Natural killer cell (primary cell): ENCODE results near the gene LDB2. TPM values are rescaled to one million over a fixed set of nuclear protein-coding genes. Genes with fewer than 3 reads are reported as not detected.

ENCODE experiments used
- ATAC-seq, 3 donors: fragments of 150-1000 bp in 2 of 3; fragments of 200-7000 bp in 1 of 3; cut with Tn5 transposase; 1 replicate in 1 of 3; 2 replicates in 2 of 3; pipeline ENCODE4 v1.10.0; 2021; ENCODE audit warnings: mild to moderate bottlenecking in 2 of 3, moderate library complexity in 2 of 3
- DNase-seq, 2 donors: peaks; one replicate each; pipeline versions ENCODE4 v3.0.0 to v3.0.0-alpha.2; 2013 to 2021; ENCODE audit warnings: mixed read lengths in 1 of 2
- H3K27ac ChIP-seq: one replicate; pipeline ENCODE4 v1.5.1; 2013; ENCODE audit warnings: mild to moderate bottlenecking, low read length
- H3K27me3 ChIP-seq: one replicate; pipeline ENCODE4 v1.6.1; 2013; ENCODE audit warnings: low read length; ENCODE audit not compliant: control insufficient read depth, insufficient read depth
- H3K36me3 ChIP-seq: one replicate; pipeline ENCODE4 v1.6.1; 2013; ENCODE audit warnings: low read length; ENCODE audit not compliant: control insufficient read depth, insufficient read depth
- H3K4me1 ChIP-seq: one replicate; pipeline ENCODE4 v1.6.1; 2013; ENCODE audit warnings: low read length; ENCODE audit not compliant: control insufficient read depth, insufficient read depth
- H3K4me3 ChIP-seq: one replicate; pipeline ENCODE4 v1.5.1; 2013; ENCODE audit warnings: low read length
- H3K9me3 ChIP-seq: one replicate; pipeline ENCODE4 v1.6.1; 2013; ENCODE audit warnings: low read length; ENCODE audit not compliant: control insufficient read depth, insufficient read depth
- H3K27ac Mint-ChIP-seq, 2 donors: one replicate each; pipeline ENCODE4 v1.8.0; 2022; ENCODE audit warnings: mild to moderate bottlenecking in 2 of 2, mixed read lengths in 2 of 2, moderate library complexity in 1 of 2
- H3K27me3 Mint-ChIP-seq, 2 donors: one replicate each; pipeline ENCODE4 v1.8.0; 2022; ENCODE audit warnings: low read depth in 2 of 2, mixed read lengths in 2 of 2
- H3K36me3 Mint-ChIP-seq: one replicate; pipeline ENCODE4 v1.8.0; 2022; ENCODE audit warnings: mixed read lengths
- H3K4me1 Mint-ChIP-seq, 2 donors: one replicate each; pipeline ENCODE4 v1.8.0; 2022; ENCODE audit warnings: mixed read lengths in 2 of 2
- H3K4me3 Mint-ChIP-seq: one replicate; pipeline ENCODE4 v1.8.0; 2022; ENCODE audit warnings: mild to moderate bottlenecking, moderate library complexity, mixed read lengths
- H3K9me3 Mint-ChIP-seq, 2 donors: one replicate each; pipeline ENCODE4 v1.8.0; 2022; ENCODE audit warnings: mixed read lengths in 2 of 2
- CTCF ChIP-seq: fragments of 200-600 bp; IDR thresholded peaks from one replicate; pipeline ENCODE4 v1.8.0; 2022; ENCODE audit warnings: antibody characterized with exemption
- WGBS: methylation state at CpG from one replicate; pipeline ENCODE4 v1.1.7; 2013; ENCODE audit warnings: missing lambda C conversion rate; ENCODE audit not compliant: insufficient coverage; 5-methylcytosine and 5-hydroxymethylcytosine counted together
- intact Hi-C: fragments of 100-400 bp; cut with micrococcal nuclease; formaldehyde crosslinking; loops from one replicate; pipeline ENCODE4 v1.14.2; 2022
- total RNA-seq, 4 donors: library from RNA; stranded (reverse); fragments of 120-200 nt in 1 of 4; gene quantifications; one replicate each; pipeline versions ENCODE4 v1.2.3 to v1.2.4, GENCODE V29; 2013 to 2022

LDB2 gene
- total RNA-seq, 3 donors from 2014 or later (not counting 1 experiment from before 2014, with no cell fraction given) = 8.2 to 14.2 (median 13.6) TPM

- no peak for DNase-seq
- no peak for TF ChIP-seq CTCF
- H3K9me3 ChIP-seq = no peaks in the 10 kb centered on the region
- Mint-ChIP-seq H3K9me3 (no peaks in the 10 kb centered on the region), H3K27ac (no peak overlapping the region), H3K27me3 (no peaks in the 10 kb centered on the region), H3K4me3 (no peak overlapping the region), H3K36me3 (no peaks in the 10 kb centered on the region), H3K4me1 (no peaks in the 10 kb centered on the region)
- H3K27ac ChIP-seq = no peak overlapping the region
- intact Hi-C loops = no loop called here
- ATAC-seq = no peak
- 83% methylated on average over 1 of the region's 2 CpGs for WGBS
- no peaks in the 10 kb centered on the region for H3K4me1 ChIP-seq
- H3K4me3 ChIP-seq = no peak overlapping the region
- H3K27me3 ChIP-seq = no peaks in the 10 kb centered on the region
- no peaks in the 10 kb centered on the region for H3K36me3 ChIP-seq
These were observed 126.0 kb downstream of the LDB2 start for GRCh38 chr4:16772366-16772850.

- Histone ChIP-seq H3K4me1 (no peaks in the 10 kb centered on the region), H3K27ac (no peak overlapping the region), H3K9me3 (no peaks in the 10 kb centered on the region), H3K27me3 (no peaks in the 10 kb centered on the region), H3K4me3 (no peak overlapping the region), H3K36me3 (no peaks in the 10 kb centered on the region)
- TF ChIP-seq CTCF = no peak
- Mint-ChIP-seq H3K4me1 (no peaks in the 10 kb centered on the region), H3K27me3 (no peaks in the 10 kb centered on the region), H3K27ac (no peak overlapping the region), H3K36me3 (no peaks in the 10 kb centered on the region), H3K9me3 (no peaks in the 10 kb centered on the region), H3K4me3 (no peak overlapping the region)
- WGBS = 96% methylated on average over 6 of the region's 6 CpGs
- DNase-seq = no peak
- intact Hi-C loops = no loop called here
- ATAC-seq = no peak
These were observed 127.6 kb downstream of the LDB2 start for GRCh38 chr4:16770710-16771285.

- no peaks in the 10 kb centered on the region for H3K36me3 ChIP-seq
- H3K9me3 Mint-ChIP-seq = no peaks in the 10 kb centered on the region
- no peaks in the 10 kb centered on the region for H3K27me3 Mint-ChIP-seq
- ATAC-seq (no peak), DNase-seq (no peak)
- no peaks in the 10 kb centered on the region for H3K27me3 ChIP-seq
- H3K27ac ChIP-seq = no peak overlapping the region
- intact Hi-C loops = no loop called here
- H3K36me3 Mint-ChIP-seq = no peaks in the 10 kb centered on the region
- H3K4me3 ChIP-seq = no peak overlapping the region
- H3K9me3 ChIP-seq = no peaks in the 10 kb centered on the region
- no peak overlapping the region for H3K27ac Mint-ChIP-seq
- H3K4me1 ChIP-seq = no peaks in the 10 kb centered on the region
- H3K4me1 Mint-ChIP-seq = no peaks in the 10 kb centered on the region
- WGBS = 92% methylated on average over 3 of the region's 3 CpGs
- no peak for TF ChIP-seq CTCF
- no peak overlapping the region for H3K4me3 Mint-ChIP-seq
These were observed 130.6 kb downstream of the LDB2 start for GRCh38 chr4:16767861-16768260.

GRCh38 chr4:16767251-16767650 is 131.2 kb downstream of the LDB2 start:
- Histone ChIP-seq H3K4me1 (no peaks in the 10 kb centered on the region), H3K27ac (no peak overlapping the region), H3K27me3 (no peaks in the 10 kb centered on the region), H3K4me3 (no peak overlapping the region), H3K36me3 (no peaks in the 10 kb centered on the region), H3K9me3 (no peaks in the 10 kb centered on the region)
- no peaks in the 10 kb centered on the region for H3K4me1 Mint-ChIP-seq
- 79% methylated on average over 2 of the region's 5 CpGs for WGBS
- no peaks in the 10 kb centered on the region for H3K9me3 Mint-ChIP-seq
- intact Hi-C loops = no loop called here
- DNase-seq = no peak
- H3K27ac Mint-ChIP-seq = no peak overlapping the region
- H3K27me3 Mint-ChIP-seq = no peaks in the 10 kb centered on the region
- H3K4me3 Mint-ChIP-seq = no peak overlapping the region
- H3K36me3 Mint-ChIP-seq = no peaks in the 10 kb centered on the region
- ATAC-seq = no peak
- no peak for TF ChIP-seq CTCF
